K562 (cell line): ENCODE data around the gene PTPRT. TPM values are rescaled to one million over a fixed set of nuclear protein-coding genes. Genes with fewer than 3 reads are reported as not detected.

Source experiments
- CCNT2 ChIP-seq: IDR thresholded peaks from 2 replicates; pipeline ENCODE4 v1.6.1; 2011; ENCODE audit warnings: borderline replicate concordance, low read depth, mild to moderate bottlenecking, moderate library complexity, mixed read lengths, low read length; ENCODE audit not compliant: insufficient read length; ENCODE audit errors: extremely low read depth
- HNRNPK ChIP-seq: fragments of 200-400 bp; formaldehyde crosslinking; IDR thresholded peaks from one replicate; pipeline ENCODE4 v1.6.1; 2018; ENCODE audit warnings: mild to moderate bottlenecking, low read depth, low read length; ENCODE audit not compliant: poor library complexity, severe bottlenecking
- HOXB6 ChIP-seq: fragments of 250-450 bp; sonication (Bioruptor Pico); IDR thresholded peaks from 2 replicates; pipeline ENCODE4 v1.5.1; 2022; ENCODE audit warnings: mild to moderate bottlenecking, borderline replicate concordance
- NFRKB ChIP-seq: fragments of 450-650 bp; IDR thresholded peaks from 2 replicates; pipeline ENCODE4 v1.6.1; 2016; ENCODE audit warnings: low read depth
- NRF1 ChIP-seq, 2 experiments: fragments of 450-650 bp; IDR thresholded peaks in 1 of 2; conservative IDR thresholded peaks in 1 of 2; 2 replicates each; pipeline ENCODE4 v1.6.1; 2014; ENCODE audit warnings: mild to moderate bottlenecking in 2 of 2
- RBBP5 ChIP-seq: fragments of 200-600 bp; sonication (generic); IDR thresholded peaks from 2 replicates; pipeline ENCODE4 v1.6.1; 2012; ENCODE audit warnings: borderline replicate concordance, mild to moderate bottlenecking, low read length, control low read depth, inconsistent platforms; ENCODE audit not compliant: insufficient read depth, poor library complexity, severe bottlenecking
- polyA plus RNA-seq, 8 experiments: library from polyadenylated mRNA; depleted of rRNA in 4 of 8; stranded (reverse) in 5 of 8; unstranded in 3 of 8; fragments of >200 nt; fragmentation: Nextera tagmentation in 2 of 8; fragmentation: Illumina TruSeq in 1 of 8; extraction: Ambion mirVana in 2 of 8; extraction: Trizol in 1 of 8; gene quantifications; 2 replicates each; pipeline versions ENCODE4 v1.2.1 to v1.2.3, GENCODE V29; 2011 to 2014; ENCODE audit warnings: inconsistent platforms in 1 of 8, missing spikeins in 1 of 8
- total RNA-seq, 7 experiments: library from RNA; depleted of rRNA in 6 of 7; stranded (reverse); fragments of >200 nt in 6 of 7; fragmentation: Illumina TruSeq in 2 of 7; extraction: Trizol in 2 of 7; gene quantifications; 2 replicates each; pipeline versions ENCODE4 v1.2.1 to v1.2.3, GENCODE V29; 2011 to 2021; ENCODE audit warnings: low replicate concordance in 1 of 7
- TF ChIP-seq, protein P1 (sequence below): sonication (generic); formaldehyde crosslinking; IDR thresholded peaks from 2 replicates; pipeline ENCODE4 v1.8.1; 2023; ENCODE audit warnings: mild to moderate bottlenecking, missing genetic modification reagents
- TF ChIP-seq, protein P2 (sequence below): sonication (generic); formaldehyde crosslinking; IDR thresholded peaks from 2 replicates; pipeline ENCODE4 v1.8.0; 2022; ENCODE audit warnings: mild to moderate bottlenecking, low read depth, missing genetic modification reagents

PTPRT gene
- total and polyA plus RNA-seq, 9 of the 15 experiments (the other 6 are each of a cell fraction or from before 2014, with no cell fraction given) = not detected

DNA sequence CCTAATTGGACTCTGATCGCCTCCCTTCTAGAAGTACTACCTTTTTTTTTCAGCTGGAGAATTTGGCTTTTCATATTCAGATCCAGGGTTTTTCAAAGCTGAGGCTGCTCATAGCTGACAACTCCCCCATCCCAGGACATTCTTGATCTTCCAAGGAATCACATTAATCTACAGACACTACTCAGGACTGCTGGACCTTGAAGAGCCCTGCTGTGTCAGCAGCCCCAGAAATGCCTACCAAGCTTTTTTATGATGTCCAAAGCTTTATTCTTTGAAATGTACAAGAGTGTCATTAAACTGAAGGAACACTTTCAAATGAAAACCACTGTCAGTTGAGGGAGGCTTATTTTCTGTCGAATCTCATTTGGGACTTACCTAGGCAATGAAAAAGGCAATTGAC lies 704.1 kb downstream of the PTPRT start (continued):
- TF ChIP-seq HNRNPK (no peak), RBBP5 (no peak), CCNT2 (no peak), NRF1 (conservative IDR thresholded peaks at IDR 0.05 in 1 of 2, IDR thresholded peaks at IDR 0.05 in 1 of 2) (no peak), HOXB6 (CRISPR knock-in tag) (no peak), NFRKB (no peak)
- TF ChIP-seq, protein P1, sequence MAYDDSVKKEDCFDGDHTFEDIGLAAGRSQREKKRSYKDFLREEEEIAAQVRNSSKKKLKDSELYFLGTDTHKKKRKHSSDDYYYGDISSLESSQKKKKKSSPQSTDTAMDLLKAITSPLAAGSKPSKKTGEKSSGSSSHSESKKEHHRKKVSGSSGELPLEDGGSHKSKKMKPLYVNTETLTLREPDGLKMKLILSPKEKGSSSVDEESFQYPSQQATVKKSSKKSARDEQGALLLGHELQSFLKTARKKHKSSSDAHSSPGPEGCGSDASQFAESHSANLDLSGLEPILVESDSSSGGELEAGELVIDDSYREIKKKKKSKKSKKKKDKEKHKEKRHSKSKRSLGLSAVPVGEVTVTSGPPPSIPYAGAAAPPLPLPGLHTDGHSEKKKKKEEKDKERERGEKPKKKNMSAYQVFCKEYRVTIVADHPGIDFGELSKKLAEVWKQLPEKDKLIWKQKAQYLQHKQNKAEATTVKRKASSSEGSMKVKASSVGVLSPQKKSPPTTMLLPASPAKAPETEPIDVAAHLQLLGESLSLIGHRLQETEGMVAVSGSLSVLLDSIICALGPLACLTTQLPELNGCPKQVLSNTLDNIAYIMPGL (CRISPR knock-in tag) = no peak
- TF ChIP-seq, protein P2, sequence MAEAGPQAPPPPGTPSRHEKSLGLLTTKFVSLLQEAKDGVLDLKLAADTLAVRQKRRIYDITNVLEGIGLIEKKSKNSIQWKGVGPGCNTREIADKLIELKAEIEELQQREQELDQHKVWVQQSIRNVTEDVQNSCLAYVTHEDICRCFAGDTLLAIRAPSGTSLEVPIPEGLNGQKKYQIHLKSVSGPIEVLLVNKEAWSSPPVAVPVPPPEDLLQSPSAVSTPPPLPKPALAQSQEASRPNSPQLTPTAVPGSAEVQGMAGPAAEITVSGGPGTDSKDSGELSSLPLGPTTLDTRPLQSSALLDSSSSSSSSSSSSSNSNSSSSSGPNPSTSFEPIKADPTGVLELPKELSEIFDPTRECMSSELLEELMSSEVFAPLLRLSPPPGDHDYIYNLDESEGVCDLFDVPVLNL (CRISPR knock-in tag) = no peak
